ENCODE results near the gene NKIRAS2.

The NKIRAS2 gene

GRCh38 chr17:41989702-41990419 lies 30.0 kb upstream of the NKIRAS2 start:
- H3K4me1 ChIP-seq (ENCODE audit: insufficient read depth, low read length, poor library complexity, severe bottlenecking), result no peaks in the 10 kb centered on the region
- peaks cover 92% of the 10 kb centered on the region; the same call in 1 of the 2 replicates for H3K36me3 ChIP-seq (ENCODE audit: insufficient read depth, low read length)
- no peak overlapping the region for H3K4me2 ChIP-seq (ENCODE audit: low read depth, low read length, poor library complexity, severe bottlenecking)
- H3F3A ChIP-seq (ENCODE audit: low read depth), result 0 out of 2 replicates have a peak, but pooled peaks cover 4% of the 10 kb centered on the region
- no peaks in the 10 kb centered on the region for H4K20me1 ChIP-seq (ENCODE audit: insufficient read depth, low read length, poor library complexity, severe bottlenecking)
- H2AFZ ChIP-seq (ENCODE audit: low read length), result no peak overlapping the region
- H3K9me2 ChIP-seq (replicated peaks; ENCODE audit: low read depth, low read length), result no peaks in the 10 kb centered on the region
- no peaks in the 10 kb centered on the region for H3K9me3 ChIP-seq (ENCODE audit: insufficient read depth, low read depth, low read length)
- TF ChIP-seq EZH2phosphoT487 (IDR thresholded peaks at IDR 0.05; ENCODE audit: borderline replicate concordance), result no peak
- TF ChIP-seq, protein P1, sequence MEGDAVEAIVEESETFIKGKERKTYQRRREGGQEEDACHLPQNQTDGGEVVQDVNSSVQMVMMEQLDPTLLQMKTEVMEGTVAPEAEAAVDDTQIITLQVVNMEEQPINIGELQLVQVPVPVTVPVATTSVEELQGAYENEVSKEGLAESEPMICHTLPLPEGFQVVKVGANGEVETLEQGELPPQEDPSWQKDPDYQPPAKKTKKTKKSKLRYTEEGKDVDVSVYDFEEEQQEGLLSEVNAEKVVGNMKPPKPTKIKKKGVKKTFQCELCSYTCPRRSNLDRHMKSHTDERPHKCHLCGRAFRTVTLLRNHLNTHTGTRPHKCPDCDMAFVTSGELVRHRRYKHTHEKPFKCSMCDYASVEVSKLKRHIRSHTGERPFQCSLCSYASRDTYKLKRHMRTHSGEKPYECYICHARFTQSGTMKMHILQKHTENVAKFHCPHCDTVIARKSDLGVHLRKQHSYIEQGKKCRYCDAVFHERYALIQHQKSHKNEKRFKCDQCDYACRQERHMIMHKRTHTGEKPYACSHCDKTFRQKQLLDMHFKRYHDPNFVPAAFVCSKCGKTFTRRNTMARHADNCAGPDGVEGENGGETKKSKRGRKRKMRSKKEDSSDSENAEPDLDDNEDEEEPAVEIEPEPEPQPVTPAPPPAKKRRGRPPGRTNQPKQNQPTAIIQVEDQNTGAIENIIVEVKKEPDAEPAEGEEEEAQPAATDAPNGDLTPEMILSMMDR (conservative IDR thresholded peaks at IDR 0.05; ENCODE audit: low read length), result no peak
- H3K4me3 ChIP-seq (ENCODE audit: low read length, poor library complexity, severe bottlenecking), result no peak overlapping the region
- no peak overlapping the region for H3K9ac ChIP-seq (ENCODE audit: low read depth, low read length, poor library complexity, severe bottlenecking)
- no peaks in the 10 kb centered on the region for H3K79me2 ChIP-seq (ENCODE audit: insufficient read depth, low read length)
- H3K27me3 ChIP-seq (ENCODE audit: insufficient read depth, low read length, poor library complexity, severe bottlenecking), result no peaks in the 10 kb centered on the region

- H3K9me2 ChIP-seq (replicated peaks; ENCODE audit: low read depth, low read length), result no peaks in the 10 kb centered on the region
- H3K27me3 ChIP-seq (ENCODE audit: insufficient read depth, low read length, poor library complexity, severe bottlenecking), result no peaks in the 10 kb centered on the region
- H3K4me2 ChIP-seq (ENCODE audit: low read depth, low read length, poor library complexity, severe bottlenecking), result no peak overlapping the region
- H3K79me2 ChIP-seq (ENCODE audit: insufficient read depth, low read length), result no peaks in the 10 kb centered on the region
- no peak overlapping the region for H3K4me3 ChIP-seq (ENCODE audit: low read length, poor library complexity, severe bottlenecking)
- H2AFZ ChIP-seq (ENCODE audit: low read length), result no peak overlapping the region
- peaks cover 94% of the 10 kb centered on the region; the same call in 1 of the 2 replicates for H3K36me3 ChIP-seq (ENCODE audit: insufficient read depth, low read length)
- no peaks in the 10 kb centered on the region for H3K4me1 ChIP-seq (ENCODE audit: insufficient read depth, low read length, poor library complexity, severe bottlenecking)
- no peaks in the 10 kb centered on the region for H3K9me3 ChIP-seq (ENCODE audit: insufficient read depth, low read depth, low read length)
- H3F3A ChIP-seq (ENCODE audit: low read depth), result 0 out of 2 replicates have a peak, but pooled peaks cover 4% of the 10 kb centered on the region
- no peak for TF ChIP-seq EZH2phosphoT487 (IDR thresholded peaks at IDR 0.05; ENCODE audit: borderline replicate concordance)
- TF ChIP-seq, protein P1 (conservative IDR thresholded peaks at IDR 0.05; ENCODE audit: low read length), result no peak
- no peaks in the 10 kb centered on the region for H4K20me1 ChIP-seq (ENCODE audit: insufficient read depth, low read length, poor library complexity, severe bottlenecking)
- no peak overlapping the region for H3K9ac ChIP-seq (ENCODE audit: low read depth, low read length, poor library complexity, severe bottlenecking)
Measured at GRCh38 chr17:41992576-41992975, 27.3 kb upstream of the NKIRAS2 start.

DNA sequence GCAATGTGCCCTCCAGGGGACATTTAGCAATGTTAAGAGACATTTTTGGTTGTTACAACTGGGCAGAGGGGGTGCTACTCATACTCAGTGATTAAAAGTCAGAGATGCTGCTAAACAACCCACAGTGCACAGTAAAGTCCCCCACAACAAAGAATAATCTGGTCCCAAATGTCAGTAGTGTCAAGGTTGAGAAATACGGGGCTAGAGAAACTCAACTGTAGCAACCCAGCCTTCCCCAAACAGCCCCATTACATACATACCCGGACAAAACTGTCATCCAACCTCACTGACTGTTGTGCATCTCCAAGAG lies 23.1 kb upstream of the NKIRAS2 start:
- Histone ChIP-seq H3K4me2 (ENCODE audit: low read depth, low read length, poor library complexity, severe bottlenecking) (no peak overlapping the region), H3F3A (ENCODE audit: low read depth) (0 out of 2 replicates have a peak, but pooled peaks cover 4% of the 10 kb centered on the region), H3K27me3 (ENCODE audit: insufficient read depth, low read length, poor library complexity, severe bottlenecking) (no peaks in the 10 kb centered on the region), H3K4me1 (ENCODE audit: insufficient read depth, low read length, poor library complexity, severe bottlenecking) (no peaks in the 10 kb centered on the region), H3K4me3 (ENCODE audit: low read length, poor library complexity, severe bottlenecking) (no peak overlapping the region), H3K9me2 (replicated peaks; ENCODE audit: low read depth, low read length) (no peaks in the 10 kb centered on the region), H4K20me1 (ENCODE audit: insufficient read depth, low read length, poor library complexity, severe bottlenecking) (no peaks in the 10 kb centered on the region), H3K36me3 (ENCODE audit: insufficient read depth, low read length) (peaks cover 89% of the 10 kb centered on the region), H3K79me2 (ENCODE audit: insufficient read depth, low read length) (peaks cover 10% of the 10 kb centered on the region; the same call in 1 of the 2 replicates), H2AFZ (ENCODE audit: low read length) (no peak overlapping the region), H3K9ac (ENCODE audit: low read depth, low read length, poor library complexity, severe bottlenecking) (no peak overlapping the region), H3K9me3 (ENCODE audit: insufficient read depth, low read depth, low read length) (no peaks in the 10 kb centered on the region)
- TF ChIP-seq, protein P1 (conservative IDR thresholded peaks at IDR 0.05; ENCODE audit: low read length), result no peak
- TF ChIP-seq EZH2phosphoT487 (IDR thresholded peaks at IDR 0.05; ENCODE audit: borderline replicate concordance), result no peak

All from Loucy (cell line).